ENCODE data around the gene WWC2.
"Not testable (repeated sequence)": the region's sequence is repeated elsewhere in the genome, so short reads cannot be mapped to it uniquely, and the experiment has no call there.

Gene WWC2

GRCh38 chr4:183100298-183100599 is 1.2 kb downstream of the WWC2 start:
- no peak for DNase-seq

- DNase-seq: no peak
Observed at GRCh38 chr4:183100827-183101226, 1.8 kb downstream of the WWC2 start.

GRCh38 chr4:183101956-183102480 is 3.0 kb downstream of the WWC2 start:
- no peak for DNase-seq

- no peak for DNase-seq
Observed at GRCh38 chr4:183105092-183105491, 6.0 kb downstream of the WWC2 start.

- DNase-seq: no peak
Observed at GRCh38 chr4:183106839-183107238, 7.8 kb downstream of the WWC2 start.

- no peak for DNase-seq
Observed at GRCh38 chr4:183107891-183108459, 8.9 kb downstream of the WWC2 start.

- DNase-seq: no peak
Observed at GRCh38 chr4:183110244-183110643, 11.2 kb downstream of the WWC2 start.

- DNase-seq: no peak
Observed at GRCh38 chr4:183111452-183111885, 12.4 kb downstream of the WWC2 start.

- no peak for DNase-seq
Observed at GRCh38 chr4:183118141-183118540, 19.1 kb downstream of the WWC2 start.

GRCh38 chr4:183118585-183118984 is 19.5 kb downstream of the WWC2 start:
- no peak for DNase-seq

GRCh38 chr4:183121660-183122059 is 22.6 kb downstream of the WWC2 start:
- not testable (repeated sequence) for DNase-seq

GRCh38 chr4:183124228-183124627 is 25.2 kb downstream of the WWC2 start:
- DNase-seq: no peak

GRCh38 chr4:183124865-183125264 is 25.8 kb downstream of the WWC2 start:
- no peak for DNase-seq

GRCh38 chr4:183129125-183129524 is 30.1 kb downstream of the WWC2 start:
- DNase-seq: no peak

- DNase-seq: no peak
Observed at GRCh38 chr4:183129675-183130074, 30.6 kb downstream of the WWC2 start.

GRCh38 chr4:183130328-183131155 is 31.5 kb downstream of the WWC2 start:
- peak in 2 of 51 donors; percentile 3 to 9 for DNase-seq

GRCh38 chr4:183132081-183132480 is 33.0 kb downstream of the WWC2 start:
- DNase-seq: no peak

- no peak for DNase-seq
Observed at GRCh38 chr4:183132865-183133264, 33.8 kb downstream of the WWC2 start.

- DNase-seq: no peak
Observed at GRCh38 chr4:183136855-183137254, 37.8 kb downstream of the WWC2 start.

- DNase-seq: no peak
Observed at GRCh38 chr4:183139058-183139750, 40.1 kb downstream of the WWC2 start.

- DNase-seq: no peak
Observed at GRCh38 chr4:183139972-183140570, 41.0 kb downstream of the WWC2 start.

- DNase-seq: no peak
Observed at GRCh38 chr4:183140911-183141320, 41.9 kb downstream of the WWC2 start.

Measured in hypothalamus (tissue), 51 donors.